ENCODE measurements around the gene SYTL5.

GRCh38 chrX:37998586-37999262, 7.6 kb upstream of the SYTL5 start:
- TF ChIP-seq CTCF (IDR thresholded peaks at IDR 0.05) (no peak), POLR2A (IDR thresholded peaks at IDR 0.05) (no peak), EP300 (IDR thresholded peaks at IDR 0.05) (no peak)

All from ovary (tissue), 3 donors.